Activated CD4-positive, alpha-beta T cell treated with anti-CD3 and anti-CD28 coated beads, Interleukin-2, Interleukin-6, amounts not matched to agents 100 ng/mL and 50 ng/mL, durations not matched to agents 16 hours and 8 hours (primary cell): Measurements from ENCODE around the gene XCL1.
A peak's percentile ranks its signal among the peaks of the same experiment; 100 is the strongest.
"Not testable (repeated sequence)": the region's sequence is repeated elsewhere in the genome, so short reads cannot be mapped to it uniquely, and the experiment has no call there.

Experiments
- DNase-seq: peaks from one replicate; pipeline ENCODE4 v3.0.0-alpha.2; 2020

The XCL1 gene

GRCh38 chr1:168576245-168576688 lies at the start of gene XCL1:
Gene XCL1, plus strand, starts transcription at chr1:168576605. Its CDS starts 33 bp downstream, at chr1:168576638.
- DNase-seq, result not testable (repeated sequence)

- no peak for DNase-seq
These were observed 46.9 kb upstream of the XCL1 start for GRCh38 chr1:168529518-168529917.

DNA sequence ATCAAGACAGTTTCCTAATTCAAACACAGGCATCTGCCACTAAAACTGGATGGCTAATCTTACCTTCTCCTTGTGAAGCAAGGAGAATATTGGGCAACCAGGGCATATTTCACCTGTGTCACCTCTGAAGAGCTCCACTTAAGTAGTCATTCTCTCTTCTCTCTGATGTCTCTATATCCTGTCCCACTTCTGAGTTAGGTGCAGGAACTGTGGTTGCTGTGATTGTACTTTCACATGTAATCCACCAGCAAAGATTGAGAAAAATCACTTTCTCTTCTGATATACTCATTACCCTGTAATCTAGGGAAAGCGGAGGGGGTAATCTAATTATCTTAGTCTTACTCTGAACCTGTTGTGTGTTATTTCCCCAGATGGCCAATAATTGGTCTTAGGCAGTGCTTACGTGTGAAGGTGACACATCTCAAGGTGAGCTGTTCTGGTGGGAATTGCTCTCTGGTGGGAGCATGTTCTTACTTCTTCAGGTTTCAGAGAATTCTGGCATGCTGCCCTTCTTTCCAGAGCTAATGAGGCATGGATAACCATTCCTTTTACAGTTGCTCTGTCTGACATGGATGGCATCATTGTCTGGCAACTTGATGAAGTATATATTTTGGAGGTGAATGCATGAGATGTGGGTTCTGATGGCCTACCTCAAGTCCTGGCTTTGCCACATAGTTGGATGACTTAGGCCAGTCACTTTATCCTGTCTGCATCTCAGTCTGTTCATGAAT lies 44.6 kb upstream of the XCL1 start:
- DNase-seq, result peak; percentile 39

GRCh38 chr1:168535536-168535935 lies 40.9 kb upstream of the XCL1 start:
- DNase-seq, result peak; percentile 65

DNA sequence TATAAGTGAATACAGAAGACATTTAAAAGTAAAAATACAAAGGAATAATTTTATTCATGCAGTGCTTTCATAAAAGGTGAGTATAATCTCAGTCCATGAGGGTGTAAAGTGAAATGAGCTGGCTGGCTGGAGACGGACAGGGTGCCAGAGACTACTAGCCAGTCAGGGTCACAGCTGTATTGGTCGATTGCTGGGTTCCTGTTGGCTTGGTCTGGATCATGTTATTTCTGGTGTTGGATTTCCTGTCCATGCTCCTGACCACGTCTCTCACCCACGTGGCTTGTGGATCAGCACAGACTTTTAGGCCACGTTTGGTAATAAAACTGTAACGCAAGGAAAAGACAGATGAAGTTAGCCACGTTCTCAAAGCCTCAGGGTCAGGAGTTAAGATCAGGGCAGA lies 35.6 kb upstream of the XCL1 start:
- not testable (repeated sequence) for DNase-seq

GRCh38 chr1:168542978-168543377 lies 33.4 kb upstream of the XCL1 start:
- not testable (repeated sequence) for DNase-seq

- DNase-seq, result not testable (repeated sequence)
These were observed 32.4 kb upstream of the XCL1 start, which contains the start of gene XCL2 for GRCh38 chr1:168543840-168544498. Gene XCL2, minus strand, starts transcription at chr1:168543997. Its CDS starts 33 bp downstream, at chr1:168543964.

GRCh38 chr1:168545678-168546552 lies 30.5 kb upstream of the XCL1 start:
- DNase-seq, result not testable (repeated sequence)

- DNase-seq, result not testable (repeated sequence)
These were observed 29.9 kb upstream of the XCL1 start for GRCh38 chr1:168546553-168546895.

DNA sequence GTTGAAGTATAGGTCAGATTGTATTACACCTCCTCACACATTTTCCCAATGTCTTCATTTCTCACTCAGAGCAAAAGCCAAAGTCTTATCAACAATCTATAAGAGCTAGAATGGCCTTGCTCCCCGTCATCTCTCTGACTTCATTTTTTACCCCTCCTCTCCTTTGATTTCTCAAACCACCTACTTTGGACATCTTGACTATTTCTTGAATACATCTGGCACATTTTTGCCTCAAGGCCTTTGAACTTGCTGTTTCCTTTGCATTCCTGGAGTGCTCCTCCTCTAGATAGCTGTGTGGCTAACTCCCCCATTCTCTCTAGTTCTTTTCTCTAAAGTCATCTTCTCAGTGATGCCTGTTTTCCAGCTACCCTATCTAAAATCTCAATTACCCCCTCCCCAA lies 25.4 kb upstream of the XCL1 start:
- DNase-seq, result no peak

DNA sequence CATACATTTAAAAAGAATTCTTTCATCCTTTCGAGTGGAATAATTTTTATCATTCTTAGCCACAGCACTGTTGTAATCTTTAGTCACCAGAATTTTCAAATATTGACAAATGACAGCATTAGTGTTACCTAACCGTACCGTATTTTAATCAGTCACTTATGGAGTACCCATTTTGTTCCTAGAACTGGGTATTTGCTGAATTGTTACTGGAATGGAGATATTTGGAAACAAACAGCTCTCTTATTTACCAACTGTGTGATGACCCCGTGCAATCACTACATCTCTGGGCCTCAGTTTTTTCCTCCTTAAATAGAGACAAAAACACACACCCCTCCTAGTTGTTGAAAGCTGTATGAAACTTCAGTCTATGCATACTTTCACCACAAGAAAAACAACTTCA lies 24.7 kb upstream of the XCL1 start:
- DNase-seq, result no peak

GRCh38 chr1:168552961-168553360 lies 23.4 kb upstream of the XCL1 start:
- DNase-seq, result no peak

GRCh38 chr1:168553680-168554553 lies 22.5 kb upstream of the XCL1 start:
- DNase-seq, result no peak

GRCh38 chr1:168554603-168555483 lies 21.6 kb upstream of the XCL1 start:
- DNase-seq, result no peak

DNA sequence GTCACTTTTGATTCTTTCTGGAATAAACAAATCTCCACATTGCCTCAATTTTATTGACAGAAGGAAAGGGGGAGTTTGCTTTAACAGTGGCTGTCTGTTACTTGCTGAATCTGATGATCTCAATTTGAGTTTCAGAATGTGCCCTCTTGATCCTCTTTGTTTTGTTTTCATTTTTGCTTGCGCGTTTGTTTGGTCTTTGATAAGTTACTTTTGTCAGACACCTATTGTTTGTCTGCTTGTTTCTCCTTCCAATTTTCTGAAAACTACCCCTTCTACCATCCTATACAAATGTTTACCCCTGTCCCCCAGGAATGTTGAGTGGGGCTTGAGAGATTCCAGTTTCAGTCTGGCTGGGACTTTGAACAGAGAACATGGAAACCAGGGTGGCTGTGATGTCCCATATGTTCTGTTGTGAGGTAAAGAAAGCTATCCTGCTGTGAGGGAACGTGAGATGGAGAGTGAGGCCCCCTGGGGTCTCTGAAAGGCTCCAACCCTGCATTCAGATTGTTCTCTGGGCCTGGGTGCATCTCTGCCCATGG lies 20.8 kb upstream of the XCL1 start:
- no peak for DNase-seq

- no peak for DNase-seq
These were observed 19.8 kb upstream of the XCL1 start for GRCh38 chr1:168556647-168557046.

GRCh38 chr1:168560370-168560769 lies 16.0 kb upstream of the XCL1 start:
- no peak for DNase-seq

GRCh38 chr1:168561989-168562388 lies 14.4 kb upstream of the XCL1 start:
- DNase-seq, result no peak

DNA sequence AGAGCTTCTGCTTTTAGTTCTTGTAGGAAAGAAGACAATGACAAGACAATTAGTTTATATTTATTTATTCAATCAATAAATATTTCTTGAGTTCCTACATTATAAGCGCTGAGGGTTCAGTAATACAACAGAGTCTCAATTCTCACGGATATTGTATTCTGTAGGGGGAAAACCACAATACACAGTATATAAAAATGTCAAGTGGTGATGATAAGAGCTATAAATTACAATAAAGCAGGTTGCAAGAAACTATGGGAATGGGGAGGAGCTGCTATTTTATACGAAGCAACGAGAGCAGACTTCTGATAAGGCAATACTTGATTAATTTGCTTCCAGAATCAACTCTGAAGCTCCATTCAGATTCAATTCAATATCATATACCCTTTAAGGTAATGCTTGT lies 10.6 kb upstream of the XCL1 start:
- no peak for DNase-seq

DNA sequence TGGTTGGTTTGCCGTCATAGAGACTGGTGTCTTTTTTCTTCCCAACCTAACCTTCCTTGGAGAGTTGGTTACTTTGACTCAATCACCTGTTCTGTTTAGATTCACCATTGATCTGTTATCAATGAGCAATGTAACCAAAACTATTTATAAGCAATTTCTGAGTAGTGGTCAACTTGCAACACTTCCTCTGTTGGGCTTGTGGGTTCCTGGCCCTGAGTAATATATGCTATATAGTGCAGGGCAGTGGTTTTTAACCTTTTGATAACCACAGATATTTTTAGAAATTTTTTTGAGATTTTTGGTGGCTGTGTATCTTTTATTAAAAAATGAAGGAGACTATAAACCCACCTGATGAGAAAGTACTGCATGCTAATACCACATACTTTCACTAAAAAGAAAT lies 9.4 kb upstream of the XCL1 start:
- DNase-seq, result no peak

DNA sequence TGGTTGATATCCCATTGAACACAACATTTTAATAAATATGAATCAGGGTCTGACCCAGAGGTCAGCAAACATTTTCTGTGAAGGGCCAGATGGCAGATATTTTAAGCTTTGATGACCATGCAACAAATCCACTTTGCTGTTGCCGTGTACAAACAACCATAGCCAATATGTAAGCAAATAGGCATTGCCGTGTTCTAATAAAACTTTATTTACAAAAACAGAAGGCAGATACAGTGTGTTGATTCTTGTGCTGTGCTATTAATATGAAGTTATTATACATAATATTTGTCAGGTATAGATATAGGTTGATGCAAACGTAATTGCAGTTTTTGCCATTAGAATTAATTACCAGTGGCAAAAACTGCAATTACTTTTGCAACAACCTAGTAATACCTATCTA lies 8.8 kb upstream of the XCL1 start:
- DNase-seq, result no peak
